Ishikawa (cell line): Measurements from ENCODE around the gene EYA3.

Source experiments
- CREB1 ChIP-seq: IDR thresholded peaks from 2 replicates; pipeline ENCODE4 v1.6.1; 2012; ENCODE audit warnings: low read depth
- EP300 ChIP-seq: IDR thresholded peaks from 2 replicates; pipeline ENCODE4 v1.6.1; 2012; ENCODE audit warnings: borderline replicate concordance
- MAX ChIP-seq: IDR thresholded peaks from 2 replicates; pipeline ENCODE4 v1.6.1; 2012
- USF1 ChIP-seq: IDR thresholded peaks from 2 replicates; pipeline ENCODE4 v1.6.1; 2012

GRCh38 chr1:28031173-28031572 is 57.2 kb downstream of the EYA3 start:
- TF ChIP-seq CREB1, result no peak
- no peak for TF ChIP-seq USF1
- no peak for TF ChIP-seq EP300
- no peak for TF ChIP-seq MAX
